Cardiac septum (tissue), 1 donor: Measurements from ENCODE around the gene CHAF1B. TPM values are rescaled to one million over a fixed set of nuclear protein-coding genes. Genes with fewer than 3 reads are reported as not detected.
"Not testable (repeated sequence)": the region's sequence is repeated elsewhere in the genome, so short reads cannot be mapped to it uniquely, and the experiment has no call there.

ENCODE experiments used
- DNase-seq: peaks from one replicate; pipeline ENCODE4 v3.0.0-alpha.2; 2020; ENCODE audit warnings: low spot score
- intact Hi-C: fragments of 100-400 bp; cut with DNase I; formaldehyde crosslinking; loops from one replicate; pipeline ENCODE4 v1.14.0; 2022
- total RNA-seq: library from RNA; stranded (reverse); fragmentation: NEBNext Ultra II Directional; extraction: Animal tissue kit (Norgen Biotek cat#: 25700); gene quantifications from one replicate; pipeline ENCODE4 v1.2.1, GENCODE V29; 2021
- donor health status: DM: no; HTN: no; CAD: no.

Gene CHAF1B
- total RNA-seq, 1 donor from 2014 or later, result 0.62 TPM

- DNase-seq, result no peak
- intact Hi-C loops, result no loop called here
These were observed 945 bp downstream of the CHAF1B start for GRCh38 chr21:36386031-36386642.

- intact Hi-C loops, result no loop called here
- DNase-seq, result no peak
These were observed 2.9 kb downstream of the CHAF1B start for GRCh38 chr21:36388096-36388495.

- no peak for DNase-seq
- intact Hi-C loops, result no loop called here
These were observed 3.6 kb downstream of the CHAF1B start for GRCh38 chr21:36388835-36389234.

GRCh38 chr21:36391649-36392048 lies 6.5 kb downstream of the CHAF1B start:
- intact Hi-C loops, DNase-seq: not testable (repeated sequence)

- intact Hi-C loops, result no loop called here
These were observed 10.3 kb downstream of the CHAF1B start for GRCh38 chr21:36395353-36396111.

GRCh38 chr21:36396325-36396724 lies 11.1 kb downstream of the CHAF1B start:
- intact Hi-C loops, result no loop called here
- DNase-seq, result no peak

More at GRCh38 chr21:36395353-36396111, 10.3 kb downstream of the CHAF1B start:
- no peak for DNase-seq

GRCh38 chr21:36396971-36397370 lies 11.8 kb downstream of the CHAF1B start:
- no peak for DNase-seq
- intact Hi-C loops, result no loop called here

- intact Hi-C loops, result no loop called here
- no peak for DNase-seq
These were observed 12.4 kb downstream of the CHAF1B start for GRCh38 chr21:36397606-36398005.

- DNase-seq, intact Hi-C loops: not testable (repeated sequence)
These were observed 14.5 kb downstream of the CHAF1B start for GRCh38 chr21:36399736-36400135.

GRCh38 chr21:36400719-36401118 lies 15.5 kb downstream of the CHAF1B start:
- intact Hi-C loops, result no loop called here

GRCh38 chr21:36402339-36402738 lies 17.1 kb downstream of the CHAF1B start:
- no peak for DNase-seq
- intact Hi-C loops, result no loop called here

More at GRCh38 chr21:36400719-36401118, 15.5 kb downstream of the CHAF1B start:
- no peak for DNase-seq

- DNase-seq, result no peak
- intact Hi-C loops, result no loop called here
These were observed 18.5 kb downstream of the CHAF1B start for GRCh38 chr21:36403713-36404112.

GRCh38 chr21:36408568-36408967 lies 23.4 kb downstream of the CHAF1B start:
- DNase-seq, result no peak
- intact Hi-C loops, result no loop called here

GRCh38 chr21:36411301-36411700 lies 26.1 kb downstream of the CHAF1B start:
- DNase-seq, result no peak
- intact Hi-C loops, result no loop called here

GRCh38 chr21:36412916-36413315 lies 27.7 kb downstream of the CHAF1B start:
- no peak for DNase-seq
- intact Hi-C loops, result no loop called here

- no peak for DNase-seq
- intact Hi-C loops, result no loop called here
These were observed 30.2 kb downstream of the CHAF1B start for GRCh38 chr21:36415375-36415774.

GRCh38 chr21:36419241-36419640 lies 34.0 kb downstream of the CHAF1B start:
- DNase-seq, result no peak
- intact Hi-C loops, result no loop called here

- DNase-seq, result peak; percentile 86
- intact Hi-C loops, result loop anchor here (5.0 to 10.0 kb wide), 2 partner anchors 85 to 507 kb away; no protein-coding TSS in a partner anchor
These were observed 34.8 kb downstream of the CHAF1B start for GRCh38 chr21:36419996-36420395.

GRCh38 chr21:36420571-36421339 lies 35.6 kb downstream of the CHAF1B start:
- intact Hi-C loops, result loop anchor here (5.0 to 10.0 kb wide), 2 partner anchors 84 to 507 kb away; no protein-coding TSS in a partner anchor
- DNase-seq, result no peak
